Measurements from ENCODE around the gene C9orf152. TPM values are rescaled to one million over a fixed set of nuclear protein-coding genes. Genes with fewer than 3 reads are reported as not detected.
A peak's percentile ranks its signal among the peaks of the same experiment; 100 is the strongest.

Gene C9orf152, protein sequence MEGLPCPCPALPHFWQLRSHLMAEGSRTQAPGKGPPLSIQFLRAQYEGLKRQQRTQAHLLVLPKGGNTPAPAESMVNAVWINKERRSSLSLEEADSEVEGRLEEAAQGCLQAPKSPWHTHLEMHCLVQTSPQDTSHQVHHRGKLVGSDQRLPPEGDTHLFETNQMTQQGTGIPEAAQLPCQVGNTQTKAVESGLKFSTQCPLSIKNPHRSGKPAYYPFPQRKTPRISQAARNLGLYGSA
- total RNA-seq: not detected
- 10 to 100 TPM; 24.8 to 58.5 (median 49.9) TPM for polyA plus RNA-seq

DNA sequence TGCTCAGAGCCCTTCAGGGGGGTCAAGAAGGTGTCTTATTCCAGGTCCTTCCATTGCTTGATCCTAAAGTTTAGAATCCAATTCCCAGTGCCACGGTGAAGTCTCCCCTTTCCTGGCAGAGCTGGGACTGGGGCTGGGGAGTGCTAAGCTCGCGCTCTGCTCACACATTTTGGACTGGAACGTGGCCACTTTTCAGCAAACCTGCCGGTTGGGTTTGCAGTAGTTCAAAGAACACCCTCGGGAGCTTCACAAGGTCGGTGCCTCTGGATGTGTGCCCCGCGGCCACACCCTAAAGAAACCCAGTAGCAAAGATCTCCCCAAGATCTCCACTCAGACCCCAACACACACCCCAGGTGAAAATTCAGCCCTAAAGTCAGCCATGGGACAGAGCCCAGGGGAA is at the start of gene C9orf152:
TSS of gene C9orf152 (minus strand) at position 129 of the 400 bp plus-strand sequence. CDS start 580 bp downstream, outside the sequence.
- Histone ChIP-seq H3K27me3 (no peaks in the 10 kb centered on the region), H3K9me3 (no peaks in the 10 kb centered on the region), H3K36me3 (no peaks in the 10 kb centered on the region), H3K27ac (no peak within 1 kb of the TSS), H3K4me1 (no peaks in the 10 kb centered on the region), H3K4me3 (no peak within 1 kb of the TSS)
- 13 to 65% methylated on average over 9 of the region's 9 CpGs for WGBS, 2 donors
- no peak for TF ChIP-seq POLR2AphosphoS5 (IDR thresholded peaks at IDR 0.05)
- TF ChIP-seq, protein P1, sequence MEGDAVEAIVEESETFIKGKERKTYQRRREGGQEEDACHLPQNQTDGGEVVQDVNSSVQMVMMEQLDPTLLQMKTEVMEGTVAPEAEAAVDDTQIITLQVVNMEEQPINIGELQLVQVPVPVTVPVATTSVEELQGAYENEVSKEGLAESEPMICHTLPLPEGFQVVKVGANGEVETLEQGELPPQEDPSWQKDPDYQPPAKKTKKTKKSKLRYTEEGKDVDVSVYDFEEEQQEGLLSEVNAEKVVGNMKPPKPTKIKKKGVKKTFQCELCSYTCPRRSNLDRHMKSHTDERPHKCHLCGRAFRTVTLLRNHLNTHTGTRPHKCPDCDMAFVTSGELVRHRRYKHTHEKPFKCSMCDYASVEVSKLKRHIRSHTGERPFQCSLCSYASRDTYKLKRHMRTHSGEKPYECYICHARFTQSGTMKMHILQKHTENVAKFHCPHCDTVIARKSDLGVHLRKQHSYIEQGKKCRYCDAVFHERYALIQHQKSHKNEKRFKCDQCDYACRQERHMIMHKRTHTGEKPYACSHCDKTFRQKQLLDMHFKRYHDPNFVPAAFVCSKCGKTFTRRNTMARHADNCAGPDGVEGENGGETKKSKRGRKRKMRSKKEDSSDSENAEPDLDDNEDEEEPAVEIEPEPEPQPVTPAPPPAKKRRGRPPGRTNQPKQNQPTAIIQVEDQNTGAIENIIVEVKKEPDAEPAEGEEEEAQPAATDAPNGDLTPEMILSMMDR (IDR thresholded peaks at IDR 0.05): no peak
- TF ChIP-seq EP300 (IDR thresholded peaks at IDR 0.05): no peak
- DNase-seq: no peak
- intact Hi-C loops (cut with DNase I): no loop called here

DNA sequence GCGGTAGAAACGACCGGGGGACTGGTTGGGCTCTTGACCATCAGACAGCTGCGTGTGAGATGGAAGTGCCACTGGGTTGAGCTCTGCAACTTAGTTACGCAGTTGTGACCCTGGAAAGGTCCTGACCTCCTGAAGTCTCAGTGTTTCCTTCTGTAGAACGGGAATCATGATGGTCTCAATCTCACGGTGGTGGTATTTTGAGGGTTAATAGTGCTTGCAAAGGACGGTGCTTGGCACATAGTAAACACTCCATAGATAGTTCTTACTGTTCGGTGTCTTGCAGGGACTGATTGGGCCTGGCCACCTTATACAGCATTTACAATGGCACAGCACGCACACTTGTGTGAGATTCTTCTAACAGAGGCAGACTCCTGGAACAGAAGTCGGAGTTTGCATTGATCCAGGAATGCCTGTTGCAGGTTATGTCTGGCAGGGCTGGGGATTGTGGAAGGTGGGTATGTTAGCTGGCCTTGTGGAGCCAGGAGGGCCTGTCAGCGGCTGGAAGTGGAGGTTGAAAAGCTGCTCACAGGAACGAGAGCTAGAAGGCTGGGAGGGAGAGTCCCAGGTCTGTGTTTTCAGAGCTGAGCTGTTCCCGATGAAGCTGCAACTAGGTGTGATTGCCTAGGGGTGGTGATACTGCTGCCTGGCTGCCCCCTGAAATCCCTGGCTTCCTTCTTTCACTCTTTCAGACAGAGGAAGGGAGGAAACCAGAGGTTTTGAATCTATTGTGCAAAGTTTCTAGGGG is 49.3 kb upstream of the C9orf152 start:
- DNase-seq: no peak
- 3 to 12% methylated on average over 14 of the region's 14 CpGs for WGBS, 2 donors
- Histone ChIP-seq H3K4me3 (peak overlapping the region; percentile 75 to 95 (median 82)), H3K9me3 (no peaks in the 10 kb centered on the region), H3K36me3 (no peaks in the 10 kb centered on the region), H3K27ac (peak overlapping the region; percentile 89 to 95 (median 90)), H3K27me3 (no peaks in the 10 kb centered on the region), H3K4me1 (peaks cover 0 to 27% (median 24%) of the 10 kb centered on the region in 4 donors)
- intact Hi-C loops (cut with DNase I): loop anchor here (5.0 kb wide), 2 partner anchors 130 to 210 kb away; no protein-coding TSS in a partner anchor
- TF ChIP-seq POLR2A (IDR thresholded peaks at IDR 0.05): no peak
- TF ChIP-seq POLR2AphosphoS5 (IDR thresholded peaks at IDR 0.05): no peak

DNA sequence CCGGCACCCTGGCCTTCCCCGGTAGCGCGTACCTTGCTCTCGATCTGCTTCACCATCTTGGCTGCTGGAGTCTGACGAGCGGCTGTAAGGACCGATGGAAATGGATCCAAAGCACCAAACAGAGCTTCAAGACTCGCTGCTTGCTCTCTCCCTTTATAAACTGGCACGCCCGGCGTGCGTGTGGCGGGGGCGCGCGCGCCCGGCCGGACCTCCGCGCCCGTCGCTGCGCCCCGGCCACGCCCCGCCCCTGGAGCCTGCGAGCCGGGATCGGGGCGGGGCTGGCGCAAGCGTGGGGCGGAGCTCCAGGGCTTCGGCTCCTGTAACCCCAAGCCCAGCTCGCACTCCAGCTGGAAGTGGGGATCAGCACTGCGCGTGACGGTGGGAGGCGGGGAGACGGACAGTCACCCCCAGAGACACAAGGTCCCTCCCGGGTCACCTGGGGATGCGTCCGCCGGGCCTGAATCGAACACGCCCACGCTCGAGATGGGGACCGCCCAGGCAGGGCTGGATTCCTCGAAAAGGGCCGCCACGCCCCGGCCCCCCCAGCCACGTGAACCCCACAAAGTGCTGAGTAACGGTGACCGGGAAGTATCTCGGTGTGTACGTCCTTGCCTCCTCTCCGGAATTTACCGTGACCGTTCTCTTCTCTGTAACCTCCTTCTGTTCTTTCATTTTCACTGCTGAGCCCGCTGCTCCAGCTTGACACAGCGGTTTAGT is 48.6 kb upstream of the C9orf152 start, which contains the start of gene TXN:
TSS of gene TXN (minus strand) at position 128 of the 717 bp plus-strand sequence. CDS start at position 56, 72 bp downstream.
- TF ChIP-seq, protein P1 (IDR thresholded peaks at IDR 0.05): no peak
- peak; percentile 39 to 61 for TF ChIP-seq POLR2A (IDR thresholded peaks at IDR 0.05)
- peak; percentile 40 to 88 (median 74) for TF ChIP-seq EP300 (IDR thresholded peaks at IDR 0.05)
- TF ChIP-seq POLR2AphosphoS5 (IDR thresholded peaks at IDR 0.05): peak; percentile 91 to 94 (median 94)
- no peaks in the 10 kb centered on the region for H3K36me3 ChIP-seq
- DNase-seq: peak; percentile 94
- H3K27ac ChIP-seq: peak within 1 kb of the TSS; percentile 89 to 95 (median 90)
- no peaks in the 10 kb centered on the region for H3K9me3 ChIP-seq
- peak within 1 kb of the TSS; percentile 75 to 95 (median 82) for H3K4me3 ChIP-seq
- H3K4me1 ChIP-seq: peaks cover 0 to 27% (median 24%) of the 10 kb centered on the region in 4 donors
- no peaks in the 10 kb centered on the region for H3K27me3 ChIP-seq
- WGBS, 2 donors: 0% methylated on average over 65 of the region's 65 CpGs
- intact Hi-C loops (cut with DNase I): loop anchor here (5.0 kb wide), 2 partner anchors 129 to 209 kb away; no protein-coding TSS in a partner anchor

DNA sequence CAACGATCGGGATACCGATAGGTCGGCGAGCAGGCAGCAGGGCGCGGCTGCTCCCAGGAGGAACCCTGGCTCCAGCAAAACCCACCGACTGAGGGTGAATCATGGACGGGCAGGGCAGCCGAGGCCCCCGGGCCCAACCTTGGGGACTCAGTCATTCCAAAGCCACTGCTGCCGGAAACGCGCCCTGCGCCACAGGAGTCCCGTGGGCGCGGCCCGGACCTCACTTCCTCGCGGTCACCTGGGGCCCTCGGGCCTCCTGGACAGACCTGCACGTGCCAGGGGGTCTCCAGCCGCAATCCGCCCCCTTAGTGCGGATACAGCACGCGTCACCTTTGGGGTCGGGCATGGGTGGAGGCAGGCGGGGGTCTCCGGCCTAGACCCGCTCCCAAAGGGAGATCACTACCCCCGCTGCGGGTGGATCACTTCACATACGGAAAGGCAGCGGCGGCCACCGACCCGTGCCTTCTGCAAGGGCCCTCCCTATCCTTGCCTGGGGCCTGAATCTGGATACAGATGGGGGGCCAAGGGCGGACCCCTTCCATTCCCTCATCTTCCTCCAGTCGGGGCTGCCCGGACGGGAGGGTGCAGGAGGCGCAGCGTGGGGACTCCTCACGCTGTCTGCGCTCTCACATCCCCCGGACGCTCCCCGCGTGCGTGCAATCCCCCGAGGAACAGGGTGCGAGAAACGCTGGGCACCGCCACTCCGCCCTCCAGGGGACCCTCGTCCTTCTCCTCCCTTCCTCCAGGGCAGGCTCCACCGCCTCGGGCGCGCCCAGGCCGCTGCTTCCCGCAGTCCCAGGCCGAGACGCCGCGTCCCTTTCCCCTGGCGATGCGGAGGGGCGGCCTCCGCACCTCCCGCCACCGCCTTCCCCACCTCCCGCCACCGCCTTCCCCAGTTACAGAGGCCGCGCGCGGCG is 47.8 kb upstream of the C9orf152 start:
- peak overlapping the region; percentile 75 to 95 (median 82) for H3K4me3 ChIP-seq
- H3K27me3 ChIP-seq: no peaks in the 10 kb centered on the region
- TF ChIP-seq POLR2A (IDR thresholded peaks at IDR 0.05): peak in 1 of 2 donors; percentile 13
- TF ChIP-seq POLR2AphosphoS5 (IDR thresholded peaks at IDR 0.05): peak; percentile 46 to 80 (median 48)
- TF ChIP-seq, protein P1 (IDR thresholded peaks at IDR 0.05): no peak
- TF ChIP-seq EP300 (IDR thresholded peaks at IDR 0.05): peak in 1 of 4 donors; percentile 53
- no peaks in the 10 kb centered on the region for H3K9me3 ChIP-seq
- WGBS, 2 donors: 0 to 1% methylated on average over 81 of the region's 81 CpGs
- DNase-seq: peak; percentile 82
- peak overlapping the region; percentile 89 to 95 (median 90) for H3K27ac ChIP-seq
- peaks cover 0 to 27% (median 24%) of the 10 kb centered on the region in 4 donors for H3K4me1 ChIP-seq
- peaks cover 0 to 3% (median 0%) of the 10 kb centered on the region in 4 donors for H3K36me3 ChIP-seq
- intact Hi-C loops (cut with DNase I): loop anchor here (5.0 kb wide), 2 partner anchors 128 to 208 kb away; no protein-coding TSS in a partner anchor
